Fibroblast of villous mesenchyme (primary cell): ENCODE results near the gene MAN1C1. TPM values are rescaled to one million over a fixed set of nuclear protein-coding genes. Genes with fewer than 3 reads are reported as not detected.
A peak's percentile ranks its signal among the peaks of the same experiment; 100 is the strongest.
"Not testable (repeated sequence)": the region's sequence is repeated elsewhere in the genome, so short reads cannot be mapped to it uniquely, and the experiment has no call there.

Source experiments
- DNase-seq: peaks from one replicate; pipeline ENCODE4 v3.0.0-alpha.2; 2010; ENCODE audit warnings: low read depth
- H3K4me3 ChIP-seq: 2 replicates; pipeline ENCODE4 v1.5.1; 2011; ENCODE audit warnings: low read depth, mild to moderate bottlenecking, low read length
- CTCF ChIP-seq: IDR thresholded peaks from 2 replicates; pipeline ENCODE4 v1.5.1; 2012; ENCODE audit warnings: low read depth, mild to moderate bottlenecking, low read length; ENCODE audit not compliant: insufficient read depth
- total RNA-seq: library from RNA; depleted of rRNA; stranded (reverse); fragments of >200 nt; gene quantifications from 2 replicates; pipeline ENCODE4 v1.2.3, GENCODE V29; 2012

The MAN1C1 gene
- total RNA-seq, 1 donor, result 5.2 TPM

GRCh38 chr1:25657883-25658760 is 41.5 kb downstream of the MAN1C1 start:
- no peak for DNase-seq
- no peak for TF ChIP-seq CTCF
- H3K4me3 ChIP-seq, result no peak overlapping the region

GRCh38 chr1:25658791-25659431 is 42.3 kb downstream of the MAN1C1 start:
- DNase-seq, result no peak
- no peak for TF ChIP-seq CTCF
- H3K4me3 ChIP-seq, result no peak overlapping the region

GRCh38 chr1:25661043-25661815 is 44.6 kb downstream of the MAN1C1 start:
- no peak overlapping the region for H3K4me3 ChIP-seq
- DNase-seq, result peak; percentile 51
- TF ChIP-seq CTCF, result no peak

GRCh38 chr1:25662061-25662460 is 45.5 kb downstream of the MAN1C1 start:
- TF ChIP-seq CTCF, result no peak
- DNase-seq, result no peak
- H3K4me3 ChIP-seq, result no peak overlapping the region

- DNase-seq, H3K4me3 ChIP-seq: not testable (repeated sequence)
Measured at GRCh38 chr1:25662959-25663358, 46.4 kb downstream of the MAN1C1 start.

GRCh38 chr1:25664357-25665199 is 48.0 kb downstream of the MAN1C1 start:
- H3K4me3 ChIP-seq, result no peak overlapping the region
- TF ChIP-seq CTCF, result no peak
- DNase-seq, result no peak
